HUES6 (cell line): ENCODE data around the gene KRT80.

Experiments
- H3K27ac ChIP-seq: 2 replicates; pipeline ENCODE4 v1.7.0; 2013; ENCODE audit warnings: low read depth, mild to moderate bottlenecking, low read length, inconsistent platforms
- H3K27me3 ChIP-seq: 2 replicates; pipeline ENCODE4 v1.6.1; 2013; ENCODE audit warnings: low read length; ENCODE audit not compliant: control insufficient read depth, insufficient read depth
- H3K36me3 ChIP-seq: 2 replicates; pipeline ENCODE4 v1.6.1; 2013; ENCODE audit warnings: low read length; ENCODE audit not compliant: control insufficient read depth, insufficient read depth
- H3K4me1 ChIP-seq: 2 replicates; pipeline ENCODE4 v1.6.1; 2013; ENCODE audit warnings: low read length; ENCODE audit not compliant: control insufficient read depth, insufficient read depth
- H3K4me3 ChIP-seq: 2 replicates; pipeline ENCODE4 v1.5.1; 2013; ENCODE audit warnings: low read depth, low read length
- H3K9ac ChIP-seq: one replicate; pipeline ENCODE4 v1.6.1; 2013; ENCODE audit warnings: mild to moderate bottlenecking, low read length
- H3K9me3 ChIP-seq: 2 replicates; pipeline ENCODE4 v1.6.1; 2013; ENCODE audit warnings: low read depth, low read length; ENCODE audit not compliant: control insufficient read depth, insufficient read depth

KRT80 gene

GRCh38 chr12:52148464-52149181, 43.2 kb downstream of the KRT80 start:
- Histone ChIP-seq H3K27ac (peak overlapping the region; percentile 97), H3K9me3 (no peaks in the 10 kb centered on the region), H3K36me3 (no peaks in the 10 kb centered on the region), H3K9ac (peak overlapping the region; percentile 91), H3K27me3 (no peaks in the 10 kb centered on the region), H3K4me3 (no peak overlapping the region), H3K4me1 (peaks cover 52% of the 10 kb centered on the region)

GRCh38 chr12:52147964-52148463, 43.8 kb downstream of the KRT80 start:
- Histone ChIP-seq H3K27me3 (no peaks in the 10 kb centered on the region), H3K9me3 (no peaks in the 10 kb centered on the region), H3K36me3 (no peaks in the 10 kb centered on the region), H3K9ac (peak overlapping the region; percentile 91), H3K4me3 (no peak overlapping the region), H3K27ac (peak overlapping the region; percentile 97), H3K4me1 (peaks cover 53% of the 10 kb centered on the region)

- Histone ChIP-seq H3K9me3 (no peaks in the 10 kb centered on the region), H3K27me3 (no peaks in the 10 kb centered on the region), H3K36me3 (no peaks in the 10 kb centered on the region), H3K27ac (peak overlapping the region; percentile 97; the same call in 1 of the 2 replicates), H3K4me1 (peaks cover 53% of the 10 kb centered on the region), H3K4me3 (no peak overlapping the region), H3K9ac (peak overlapping the region; percentile 91)
Measured at GRCh38 chr12:52147367-52147963, 44.3 kb downstream of the KRT80 start.

- Histone ChIP-seq H3K27ac (peak overlapping the region; percentile 34; the same call in 1 of the 2 replicates), H3K36me3 (no peaks in the 10 kb centered on the region), H3K9ac (peak overlapping the region; percentile 72), H3K9me3 (no peaks in the 10 kb centered on the region), H3K4me3 (no peak overlapping the region), H3K4me1 (peaks cover 53% of the 10 kb centered on the region), H3K27me3 (no peaks in the 10 kb centered on the region)
Measured at GRCh38 chr12:52146822-52147366, 44.9 kb downstream of the KRT80 start.

GRCh38 chr12:52146089-52146821, 45.6 kb downstream of the KRT80 start:
- peak overlapping the region; percentile 72 for H3K9ac ChIP-seq
- H3K27ac ChIP-seq: peak overlapping the region; percentile 36; the same call in 1 of the 2 replicates

GRCh38 chr12:52145228-52146088, 46.4 kb downstream of the KRT80 start:
- Histone ChIP-seq H3K36me3 (no peaks in the 10 kb centered on the region), H3K4me1 (peaks cover 52% of the 10 kb centered on the region), H3K9me3 (no peaks in the 10 kb centered on the region), H3K27me3 (no peaks in the 10 kb centered on the region), H3K4me3 (no peak overlapping the region), H3K9ac (peak overlapping the region; percentile 47), H3K27ac (peak overlapping the region; percentile 36; the same call in 1 of the 2 replicates)

More at GRCh38 chr12:52146089-52146821, 45.6 kb downstream of the KRT80 start:
- H3K4me3 ChIP-seq: no peak overlapping the region
- peaks cover 53% of the 10 kb centered on the region for H3K4me1 ChIP-seq
- no peaks in the 10 kb centered on the region for H3K27me3 ChIP-seq
- no peaks in the 10 kb centered on the region for H3K36me3 ChIP-seq
- H3K9me3 ChIP-seq: no peaks in the 10 kb centered on the region

- Histone ChIP-seq H3K4me1 (peaks cover 45% of the 10 kb centered on the region), H3K9me3 (no peaks in the 10 kb centered on the region), H3K4me3 (no peak overlapping the region), H3K36me3 (no peaks in the 10 kb centered on the region), H3K27ac (peak overlapping the region; percentile 36; the same call in 1 of the 2 replicates), H3K27me3 (no peaks in the 10 kb centered on the region), H3K9ac (no peak overlapping the region)
Measured at GRCh38 chr12:52144512-52145227, 47.1 kb downstream of the KRT80 start.

GRCh38 chr12:52142431-52142830, 49.4 kb downstream of the KRT80 start:
- H3K27me3 ChIP-seq: no peaks in the 10 kb centered on the region
- H3K36me3 ChIP-seq: no peaks in the 10 kb centered on the region
- H3K4me3 ChIP-seq: no peak overlapping the region
- no peaks in the 10 kb centered on the region for H3K9me3 ChIP-seq
- H3K27ac ChIP-seq: no peak overlapping the region
- H3K9ac ChIP-seq: no peak overlapping the region
- peaks cover 27% of the 10 kb centered on the region for H3K4me1 ChIP-seq

GRCh38 chr12:52141875-52142274, 49.9 kb downstream of the KRT80 start:
- Histone ChIP-seq H3K4me1 (peaks cover 23% of the 10 kb centered on the region), H3K4me3 (no peak overlapping the region), H3K9ac (no peak overlapping the region), H3K36me3 (no peaks in the 10 kb centered on the region), H3K9me3 (no peaks in the 10 kb centered on the region), H3K27ac (no peak overlapping the region), H3K27me3 (no peaks in the 10 kb centered on the region)

- Histone ChIP-seq H3K9ac (no peak overlapping the region), H3K4me1 (peaks cover 21% of the 10 kb centered on the region), H3K27ac (no peak overlapping the region), H3K36me3 (no peaks in the 10 kb centered on the region), H3K9me3 (no peaks in the 10 kb centered on the region), H3K4me3 (no peak overlapping the region), H3K27me3 (no peaks in the 10 kb centered on the region)
Measured at GRCh38 chr12:52141306-52141705, 50.5 kb downstream of the KRT80 start.
